ENCODE results near the gene HOATZ. TPM values are rescaled to one million over a fixed set of nuclear protein-coding genes. Genes with fewer than 3 reads are reported as not detected.

Gene HOATZ
- total RNA-seq, 1 donor from 2014 or later, result not detected

DNA sequence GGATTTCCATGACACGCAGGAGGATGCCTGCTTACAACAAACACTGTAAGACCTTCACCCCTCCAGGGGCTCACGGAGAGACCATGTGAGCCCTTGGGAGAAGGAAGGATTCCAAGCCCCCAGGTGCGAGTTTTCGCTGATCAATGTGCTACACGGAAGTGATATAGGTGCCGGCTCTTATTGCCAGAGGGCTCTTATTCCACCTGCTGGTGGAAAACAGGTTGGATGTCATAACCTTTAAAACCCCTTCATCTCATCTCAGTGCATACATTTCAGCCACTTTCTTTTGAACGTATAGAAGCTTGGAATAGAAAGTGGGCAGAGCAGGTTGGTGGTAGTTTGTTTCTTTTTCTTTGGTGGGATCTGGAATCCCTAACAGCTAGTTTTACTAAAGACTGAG is 51.7 kb downstream of the HOATZ start:
- no peaks in the 10 kb centered on the region for H3K27me3 Mint-ChIP-seq
- no peaks in the 10 kb centered on the region for H3K9me3 Mint-ChIP-seq (ENCODE audit: low read depth)
- DNase-seq (ENCODE audit: low spot score, unreplicated experiment), result no peak
- H3K4me3 Mint-ChIP-seq (ENCODE audit: low read depth), result no peak overlapping the region
- peaks cover 32% of the 10 kb centered on the region for H3K4me1 Mint-ChIP-seq (ENCODE audit: low read depth)
- no peaks in the 10 kb centered on the region for H3K36me3 Mint-ChIP-seq (ENCODE audit: insufficient read depth)
- no peak for TF ChIP-seq CTCF (IDR thresholded peaks at IDR 0.05; ENCODE audit: unreplicated experiment)
- H3K27ac Mint-ChIP-seq, result no peak overlapping the region

GRCh38 chr11:111569476-111569875 is 54.9 kb downstream of the HOATZ start:
- no peak for DNase-seq (ENCODE audit: low spot score, unreplicated experiment)
- H3K27ac Mint-ChIP-seq, result no peak overlapping the region
- H3K27me3 Mint-ChIP-seq, result no peaks in the 10 kb centered on the region
- TF ChIP-seq CTCF (IDR thresholded peaks at IDR 0.05; ENCODE audit: unreplicated experiment), result no peak
- no peaks in the 10 kb centered on the region for H3K36me3 Mint-ChIP-seq (ENCODE audit: insufficient read depth)
- H3K4me1 Mint-ChIP-seq (ENCODE audit: low read depth), result peaks cover 24% of the 10 kb centered on the region
- no peak overlapping the region for H3K4me3 Mint-ChIP-seq (ENCODE audit: low read depth)
- H3K9me3 Mint-ChIP-seq (ENCODE audit: low read depth), result no peaks in the 10 kb centered on the region

GRCh38 chr11:111570796-111571195 is 56.2 kb downstream of the HOATZ start:
- TF ChIP-seq CTCF (IDR thresholded peaks at IDR 0.05; ENCODE audit: unreplicated experiment), result no peak
- H3K4me3 Mint-ChIP-seq (ENCODE audit: low read depth), result no peak overlapping the region
- H3K27ac Mint-ChIP-seq, result no peak overlapping the region
- peaks cover 34% of the 10 kb centered on the region for H3K4me1 Mint-ChIP-seq (ENCODE audit: low read depth)
- DNase-seq (ENCODE audit: low spot score, unreplicated experiment), result no peak
- no peaks in the 10 kb centered on the region for H3K9me3 Mint-ChIP-seq (ENCODE audit: low read depth)
- no peaks in the 10 kb centered on the region for H3K27me3 Mint-ChIP-seq
- no peaks in the 10 kb centered on the region for H3K36me3 Mint-ChIP-seq (ENCODE audit: insufficient read depth)

DNA sequence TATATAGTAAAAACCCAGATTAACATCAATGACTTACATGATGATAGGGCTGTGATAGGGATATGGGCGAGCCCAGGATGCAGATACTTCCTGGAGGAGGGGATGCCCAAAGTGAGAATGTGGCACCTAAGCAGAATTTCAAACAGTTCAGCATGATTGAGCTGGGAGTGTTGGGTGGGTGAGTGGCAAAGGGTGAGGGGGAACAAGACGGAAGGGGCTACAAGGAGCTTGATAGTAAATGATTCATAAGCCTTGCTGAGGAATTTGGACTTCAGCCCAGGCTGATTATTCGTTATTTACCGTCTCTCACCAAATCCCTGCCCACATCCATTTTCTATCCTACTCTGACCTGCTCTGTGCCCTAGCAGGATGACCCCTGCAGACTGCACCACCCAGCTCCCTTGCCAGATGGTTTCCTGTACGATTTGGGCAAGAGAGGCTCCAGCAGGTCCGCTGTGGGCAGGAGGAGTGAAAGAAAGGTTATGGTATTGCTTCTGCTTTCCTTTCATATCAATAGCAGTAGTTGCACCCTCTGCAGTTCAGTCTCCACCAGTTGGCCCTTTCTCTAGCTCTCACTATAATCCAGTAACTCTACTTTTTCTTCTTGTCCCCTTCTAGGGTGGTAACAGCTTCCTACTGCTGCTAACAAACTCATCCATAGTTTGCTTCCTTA is 57.4 kb downstream of the HOATZ start:
- H3K4me3 Mint-ChIP-seq (ENCODE audit: low read depth), result no peak overlapping the region
- no peak overlapping the region for H3K27ac Mint-ChIP-seq
- H3K9me3 Mint-ChIP-seq (ENCODE audit: low read depth), result no peaks in the 10 kb centered on the region
- H3K27me3 Mint-ChIP-seq, result no peaks in the 10 kb centered on the region
- TF ChIP-seq CTCF (IDR thresholded peaks at IDR 0.05; ENCODE audit: unreplicated experiment), result no peak
- peaks cover 34% of the 10 kb centered on the region for H3K4me1 Mint-ChIP-seq (ENCODE audit: low read depth)
- H3K36me3 Mint-ChIP-seq (ENCODE audit: insufficient read depth), result no peaks in the 10 kb centered on the region
- no peak for DNase-seq (ENCODE audit: low spot score, unreplicated experiment)

DNA sequence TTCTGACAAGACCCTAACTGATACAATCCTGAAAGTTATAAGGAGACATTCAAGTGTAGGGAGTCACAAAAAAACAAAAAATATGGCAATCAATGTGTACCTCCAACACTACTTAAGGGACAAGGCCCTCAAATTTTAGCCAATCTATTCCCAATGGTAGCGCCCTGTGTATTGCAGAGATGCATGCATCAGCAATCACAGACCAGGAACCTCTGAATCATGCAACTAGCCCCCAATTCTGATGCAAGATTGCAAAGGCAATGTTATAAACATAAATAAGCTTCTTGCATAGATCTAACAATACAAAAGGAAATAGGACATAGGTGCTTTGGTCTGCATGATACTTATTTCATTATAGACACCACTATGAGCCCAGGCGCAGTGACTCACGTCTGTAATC is 58.0 kb downstream of the HOATZ start:
- Mint-ChIP-seq H3K27ac (no peak overlapping the region), H3K27me3 (no peaks in the 10 kb centered on the region), H3K4me1 (ENCODE audit: low read depth) (peaks cover 34% of the 10 kb centered on the region), H3K9me3 (ENCODE audit: low read depth) (no peaks in the 10 kb centered on the region), H3K36me3 (ENCODE audit: insufficient read depth) (no peaks in the 10 kb centered on the region), H3K4me3 (ENCODE audit: low read depth) (no peak overlapping the region)
- DNase-seq (ENCODE audit: low spot score, unreplicated experiment), result no peak
- no peak for TF ChIP-seq CTCF (IDR thresholded peaks at IDR 0.05; ENCODE audit: unreplicated experiment)

Measured in progenitor cell of endocrine pancreas (in vitro differentiated cells).